ENCODE data around the gene LRP6. TPM values are rescaled to one million over a fixed set of nuclear protein-coding genes. Genes with fewer than 3 reads are reported as not detected.
A peak's percentile ranks its signal among the peaks of the same experiment; 100 is the strongest.

The LRP6 gene
- polyA plus RNA-seq, 1 donor (not counting 4 experiments of a cell fraction or from before 2014, with no cell fraction given) = 13.0 TPM

GRCh38 chr12:12267742-12268200, 927 bp upstream of the LRP6 start:
- H3K9me1 ChIP-seq (ENCODE audit: control insufficient read depth, extremely low read depth, insufficient read depth, low read length) = no peaks in the 10 kb centered on the region
- TF ChIP-seq EZH2 (IDR thresholded peaks at IDR 0.05; ENCODE audit: low read length) (no peak), CTCF (optimal IDR thresholded peaks at IDR 0.05 in 1 of 3, IDR thresholded peaks at IDR 0.05 in 1 of 3, conservative IDR thresholded peaks at IDR 0.05 in 1 of 3; ENCODE audit: extremely low read depth in 1 of 3, insufficient read depth in 2 of 3, low read length in 3 of 3) (no peak)
- peak overlapping the region; percentile 71 to 87 (median 80) for H3K4me3 ChIP-seq (ENCODE audit: control insufficient read depth in 2 of 3, extremely low read depth in 1 of 3, insufficient read depth in 2 of 3, low read depth in 1 of 3, low read length in 3 of 3)
- no peaks in the 10 kb centered on the region for H3K9me3 ChIP-seq (ENCODE audit: control insufficient read depth, low read depth, low read length)
- no peak overlapping the region for H3K27ac ChIP-seq (ENCODE audit: control insufficient read depth, insufficient read depth, low read length)
- H3K4me2 ChIP-seq (ENCODE audit: control insufficient read depth, extremely low read depth, insufficient read depth, low read depth, low read length) = peak overlapping the region; percentile 78
- DNase-seq (ENCODE audit: low read depth, low spot score) (no peak), FAIRE-seq (no peak)
- H3K27me3 ChIP-seq (ENCODE audit: control insufficient read depth, extremely low read depth, insufficient read depth, low read length) = no peaks in the 10 kb centered on the region
- peaks cover 35% of the 10 kb centered on the region for H3K79me2 ChIP-seq (ENCODE audit: control insufficient read depth, insufficient read depth, low read length)
- H3K9ac ChIP-seq (ENCODE audit: control insufficient read depth, extremely low read depth, insufficient read depth, low read length) = peak overlapping the region; percentile 99
- dilution Hi-C loops (cut with MboI; ENCODE audit: extremely low pct_ligation_motif_present, low sequenced_read_pairs) = no loop called here
- peaks cover 6% of the 10 kb centered on the region for H3K4me1 ChIP-seq (ENCODE audit: control insufficient read depth, extremely low read depth, insufficient read depth, low read length)
- H2AFZ ChIP-seq (ENCODE audit: control insufficient read depth, low read length) = peak overlapping the region; percentile 100
- no peaks in the 10 kb centered on the region for H4K20me1 ChIP-seq (ENCODE audit: control insufficient read depth, extremely low read depth, insufficient read depth, low read length)
- H3K36me3 ChIP-seq (ENCODE audit: control insufficient read depth in 2 of 2, extremely low read depth in 1 of 2, insufficient read depth in 2 of 2, low read length in 2 of 2) = no peaks in the 10 kb centered on the region

GRCh38 chr12:12266389-12266872, 413 bp downstream of the LRP6 start:
- Histone ChIP-seq H2AFZ (ENCODE audit: control insufficient read depth, low read length) (peak overlapping the region; percentile 100), H3K9ac (ENCODE audit: control insufficient read depth, extremely low read depth, insufficient read depth, low read length) (peak overlapping the region; percentile 99), H3K4me2 (ENCODE audit: control insufficient read depth, extremely low read depth, insufficient read depth, low read depth, low read length) (peak overlapping the region; percentile 92), H3K9me3 (ENCODE audit: control insufficient read depth, low read depth, low read length) (no peaks in the 10 kb centered on the region), H3K27ac (ENCODE audit: control insufficient read depth, insufficient read depth, low read length) (peak overlapping the region; percentile 99), H3K4me1 (ENCODE audit: control insufficient read depth, extremely low read depth, insufficient read depth, low read length) (peaks cover 6% of the 10 kb centered on the region), H3K4me3 (ENCODE audit: control insufficient read depth in 2 of 3, extremely low read depth in 1 of 3, insufficient read depth in 2 of 3, low read depth in 1 of 3, low read length in 3 of 3) (peak overlapping the region; percentile 71 to 87 (median 80)), H3K27me3 (ENCODE audit: control insufficient read depth, extremely low read depth, insufficient read depth, low read length) (no peaks in the 10 kb centered on the region), H3K79me2 (ENCODE audit: control insufficient read depth, insufficient read depth, low read length) (peaks cover 47% of the 10 kb centered on the region), H3K9me1 (ENCODE audit: control insufficient read depth, extremely low read depth, insufficient read depth, low read length) (no peaks in the 10 kb centered on the region), H3K36me3 (ENCODE audit: control insufficient read depth in 2 of 2, extremely low read depth in 1 of 2, insufficient read depth in 2 of 2, low read length in 2 of 2) (no peaks in the 10 kb centered on the region), H4K20me1 (ENCODE audit: control insufficient read depth, extremely low read depth, insufficient read depth, low read length) (no peaks in the 10 kb centered on the region)
- FAIRE-seq = no peak
- no peak for TF ChIP-seq EZH2 (IDR thresholded peaks at IDR 0.05; ENCODE audit: low read length)
- no peak for TF ChIP-seq CTCF (optimal IDR thresholded peaks at IDR 0.05 in 1 of 3, IDR thresholded peaks at IDR 0.05 in 1 of 3, conservative IDR thresholded peaks at IDR 0.05 in 1 of 3; ENCODE audit: extremely low read depth in 1 of 3, insufficient read depth in 2 of 3, low read length in 3 of 3)
- dilution Hi-C loops (cut with MboI; ENCODE audit: extremely low pct_ligation_motif_present, low sequenced_read_pairs) = no loop called here
- no peak for DNase-seq (ENCODE audit: low read depth, low spot score)
